Liver (tissue), 3 donors: Measurements from ENCODE around the gene MAN1A2.

ENCODE experiments used
- FOXA1 ChIP-seq: IDR thresholded peaks from 2 replicates; pipeline ENCODE4 v1.6.1; 2016; ENCODE audit warnings: antibody characterized with exemption
- GABPA ChIP-seq, 2 donors: IDR thresholded peaks in 1 of 2; conservative IDR thresholded peaks in 1 of 2; 2 replicates each; pipeline ENCODE4 v1.6.1; 2016; ENCODE audit warnings: antibody characterized with exemption in 2 of 2, mild to moderate bottlenecking in 1 of 2, moderate library complexity in 1 of 2
- HNF4A ChIP-seq, 2 donors: conservative IDR thresholded peaks; 2 replicates each; pipeline ENCODE4 v1.6.1; 2016; ENCODE audit warnings: antibody characterized with exemption in 2 of 2, mild to moderate bottlenecking in 2 of 2
- JUND ChIP-seq, 2 donors: IDR thresholded peaks; 2 replicates each; pipeline ENCODE4 v1.6.1; 2016; ENCODE audit warnings: antibody characterized with exemption in 2 of 2
- RAD21 ChIP-seq, 2 donors: IDR thresholded peaks; 2 replicates each; pipeline ENCODE4 v1.6.1; 2016; ENCODE audit warnings: antibody characterized with exemption in 2 of 2, mild to moderate bottlenecking in 2 of 2
- RXRA ChIP-seq, 2 donors: IDR thresholded peaks; 2 replicates each; pipeline ENCODE4 v1.6.1; 2017 to 2018; ENCODE audit warnings: antibody characterized with exemption in 2 of 2, mild to moderate bottlenecking in 1 of 2
- SP1 ChIP-seq: IDR thresholded peaks from 2 replicates; pipeline ENCODE4 v1.6.1; 2018; ENCODE audit warnings: antibody characterized with exemption, mild to moderate bottlenecking
- TAF1 ChIP-seq: conservative IDR thresholded peaks from 2 replicates; pipeline ENCODE4 v1.6.1; 2016; ENCODE audit warnings: antibody characterized with exemption, mild to moderate bottlenecking
- YY1 ChIP-seq: IDR thresholded peaks from 2 replicates; pipeline ENCODE4 v1.6.1; 2016; ENCODE audit warnings: antibody characterized with exemption, mild to moderate bottlenecking
- TF ChIP-seq, protein P1 (sequence below): fragments of 150-350 bp; IDR thresholded peaks from 2 replicates; pipeline ENCODE4 v1.5.1; 2017; ENCODE audit warnings: improper control_type of control experiment, low read depth, low read length; ENCODE audit not compliant: missing input control
- TF ChIP-seq, protein P2 (sequence below): IDR thresholded peaks from 2 replicates; pipeline ENCODE4 v1.6.1; 2016; ENCODE audit warnings: antibody characterized with exemption
- donor health status: healthy.
- donor health status: healthy.

DNA sequence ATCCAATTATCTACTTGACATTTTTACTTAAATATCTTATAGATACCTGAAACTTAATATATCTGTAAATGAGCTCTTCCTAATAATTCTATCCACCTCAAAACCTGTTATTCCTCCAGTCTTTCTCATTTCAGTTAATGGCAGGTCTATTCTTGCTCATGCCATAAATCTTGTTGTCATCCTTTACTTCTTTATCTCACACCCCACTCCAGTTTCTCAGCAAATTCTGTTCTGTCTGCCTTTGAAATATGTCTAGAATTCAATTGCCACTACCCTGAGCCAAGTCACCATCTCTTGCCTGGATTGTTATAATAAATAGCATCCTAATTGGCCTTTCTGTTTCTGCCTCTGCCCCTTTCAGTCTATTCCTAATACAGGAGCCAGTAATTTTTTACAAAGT, 105.8 kb downstream of the MAN1A2 start:
- no peak for TF ChIP-seq TAF1
- no peak for TF ChIP-seq FOXA1
- TF ChIP-seq RAD21 (IDR thresholded peaks at IDR 0.05) = no peak
- TF ChIP-seq, protein P1, sequence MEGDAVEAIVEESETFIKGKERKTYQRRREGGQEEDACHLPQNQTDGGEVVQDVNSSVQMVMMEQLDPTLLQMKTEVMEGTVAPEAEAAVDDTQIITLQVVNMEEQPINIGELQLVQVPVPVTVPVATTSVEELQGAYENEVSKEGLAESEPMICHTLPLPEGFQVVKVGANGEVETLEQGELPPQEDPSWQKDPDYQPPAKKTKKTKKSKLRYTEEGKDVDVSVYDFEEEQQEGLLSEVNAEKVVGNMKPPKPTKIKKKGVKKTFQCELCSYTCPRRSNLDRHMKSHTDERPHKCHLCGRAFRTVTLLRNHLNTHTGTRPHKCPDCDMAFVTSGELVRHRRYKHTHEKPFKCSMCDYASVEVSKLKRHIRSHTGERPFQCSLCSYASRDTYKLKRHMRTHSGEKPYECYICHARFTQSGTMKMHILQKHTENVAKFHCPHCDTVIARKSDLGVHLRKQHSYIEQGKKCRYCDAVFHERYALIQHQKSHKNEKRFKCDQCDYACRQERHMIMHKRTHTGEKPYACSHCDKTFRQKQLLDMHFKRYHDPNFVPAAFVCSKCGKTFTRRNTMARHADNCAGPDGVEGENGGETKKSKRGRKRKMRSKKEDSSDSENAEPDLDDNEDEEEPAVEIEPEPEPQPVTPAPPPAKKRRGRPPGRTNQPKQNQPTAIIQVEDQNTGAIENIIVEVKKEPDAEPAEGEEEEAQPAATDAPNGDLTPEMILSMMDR = no peak
- TF ChIP-seq SP1 = no peak
- TF ChIP-seq RXRA (IDR thresholded peaks at IDR 0.05) = no peak
- no peak for TF ChIP-seq GABPA (IDR thresholded peaks at IDR 0.05 in 1 of 2, conservative IDR thresholded peaks at IDR 0.05 in 1 of 2)
- no peak for TF ChIP-seq HNF4A (conservative IDR thresholded peaks at IDR 0.05)
- TF ChIP-seq, protein P2, sequence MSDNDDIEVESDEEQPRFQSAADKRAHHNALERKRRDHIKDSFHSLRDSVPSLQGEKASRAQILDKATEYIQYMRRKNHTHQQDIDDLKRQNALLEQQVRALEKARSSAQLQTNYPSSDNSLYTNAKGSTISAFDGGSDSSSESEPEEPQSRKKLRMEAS = no peak
- no peak for TF ChIP-seq JUND (IDR thresholded peaks at IDR 0.05)
- no peak for TF ChIP-seq YY1
